Loucy (cell line): ENCODE results near the gene ARHGAP15.

Source experiments
- H2AFZ ChIP-seq: fragments of 200-600 bp; sonication (generic); 2 replicates; pipeline ENCODE4 v1.6.0; 2016; ENCODE audit warnings: antibody characterized with exemption, mild to moderate bottlenecking, low read length, moderate library complexity
- H3F3A ChIP-seq: fragments of 200-600 bp; 2 replicates; pipeline ENCODE4 v1.6.0; 2016; ENCODE audit warnings: antibody characterized with exemption, low read depth, mild to moderate bottlenecking
- H3K27me3 ChIP-seq: fragments of 200-600 bp; sonication (generic); 2 replicates; pipeline ENCODE4 v1.6.1; 2014; ENCODE audit warnings: low read length, mild to moderate bottlenecking; ENCODE audit not compliant: insufficient read depth, poor library complexity, severe bottlenecking
- H3K36me3 ChIP-seq: fragments of 200-600 bp; sonication (generic); 2 replicates; pipeline ENCODE4 v1.6.1; 2016; ENCODE audit warnings: low read length; ENCODE audit not compliant: insufficient read depth
- H3K4me1 ChIP-seq: fragments of 200-600 bp; sonication (generic); 2 replicates; pipeline ENCODE4 v1.5.1; 2014; ENCODE audit warnings: low read length, mild to moderate bottlenecking; ENCODE audit not compliant: insufficient read depth, poor library complexity, severe bottlenecking
- H3K4me2 ChIP-seq: fragments of 200-600 bp; sonication (generic); 2 replicates; pipeline ENCODE4 v1.6.0; 2014; ENCODE audit warnings: antibody characterized with exemption, low read length, low read depth, mild to moderate bottlenecking; ENCODE audit not compliant: poor library complexity, severe bottlenecking
- H3K4me3 ChIP-seq: fragments of 200-600 bp; sonication (generic); 2 replicates; pipeline ENCODE4 v1.5.1; 2014; ENCODE audit warnings: low read length, mild to moderate bottlenecking, mixed read lengths; ENCODE audit not compliant: poor library complexity, severe bottlenecking
- H3K79me2 ChIP-seq: fragments of 200-600 bp; sonication (generic); 2 replicates; pipeline ENCODE4 v1.6.1; 2014; ENCODE audit warnings: low read length; ENCODE audit not compliant: insufficient read depth
- H3K9ac ChIP-seq: fragments of 200-600 bp; sonication (generic); 2 replicates; pipeline ENCODE4 v1.6.0; 2014; ENCODE audit warnings: mild to moderate bottlenecking, low read depth, low read length, moderate library complexity; ENCODE audit not compliant: poor library complexity, severe bottlenecking
- H3K9me2 ChIP-seq: fragments of 200-600 bp; sonication (generic); replicated peaks from 2 replicates; pipeline ENCODE4 v1.6.1; 2016; ENCODE audit warnings: low read depth, low read length, mixed read lengths
- H3K9me3 ChIP-seq: fragments of 200-600 bp; sonication (generic); 2 replicates; pipeline ENCODE4 v1.6.1; 2014; ENCODE audit warnings: mild to moderate bottlenecking, antibody characterized with exemption, low read length, low read depth; ENCODE audit not compliant: insufficient read depth
- H4K20me1 ChIP-seq: fragments of 200-600 bp; sonication (generic); 2 replicates; pipeline ENCODE4 v1.6.0; 2014; ENCODE audit warnings: antibody characterized with exemption, low read length, mild to moderate bottlenecking; ENCODE audit not compliant: insufficient read depth, poor library complexity, severe bottlenecking
- EZH2phosphoT487 ChIP-seq: fragments of 200-600 bp; IDR thresholded peaks from 2 replicates; pipeline ENCODE4 v1.6.1; 2018; ENCODE audit warnings: antibody characterized with exemption, mild to moderate bottlenecking, moderate library complexity, borderline replicate concordance
- TF ChIP-seq, protein P1 (sequence below): fragments of 200-600 bp; sonication (generic); conservative IDR thresholded peaks from 2 replicates; pipeline ENCODE4 v1.5.1; 2014; ENCODE audit warnings: mild to moderate bottlenecking, antibody characterized with exemption, low read length

The ARHGAP15 gene

DNA sequence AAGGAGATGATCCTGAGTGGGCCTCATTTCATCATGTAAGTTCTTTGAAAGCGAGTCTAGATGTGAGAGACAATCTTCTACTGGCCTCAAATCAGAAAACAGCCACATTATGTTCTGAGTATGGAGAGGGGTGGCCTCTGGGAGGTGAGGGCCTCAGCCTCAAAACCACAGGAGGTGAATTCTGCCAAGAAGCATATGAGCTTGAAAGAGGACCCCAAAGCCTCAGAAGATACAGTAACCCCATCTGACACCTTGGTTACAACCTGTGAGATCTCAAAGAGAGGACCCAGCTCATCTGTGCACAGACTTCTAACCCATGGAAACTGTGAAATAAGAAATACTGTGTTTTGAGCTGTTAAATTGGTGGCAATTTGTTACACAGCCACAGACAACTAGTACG, 200.1 kb downstream of the ARHGAP15 start:
- TF ChIP-seq, protein P1, sequence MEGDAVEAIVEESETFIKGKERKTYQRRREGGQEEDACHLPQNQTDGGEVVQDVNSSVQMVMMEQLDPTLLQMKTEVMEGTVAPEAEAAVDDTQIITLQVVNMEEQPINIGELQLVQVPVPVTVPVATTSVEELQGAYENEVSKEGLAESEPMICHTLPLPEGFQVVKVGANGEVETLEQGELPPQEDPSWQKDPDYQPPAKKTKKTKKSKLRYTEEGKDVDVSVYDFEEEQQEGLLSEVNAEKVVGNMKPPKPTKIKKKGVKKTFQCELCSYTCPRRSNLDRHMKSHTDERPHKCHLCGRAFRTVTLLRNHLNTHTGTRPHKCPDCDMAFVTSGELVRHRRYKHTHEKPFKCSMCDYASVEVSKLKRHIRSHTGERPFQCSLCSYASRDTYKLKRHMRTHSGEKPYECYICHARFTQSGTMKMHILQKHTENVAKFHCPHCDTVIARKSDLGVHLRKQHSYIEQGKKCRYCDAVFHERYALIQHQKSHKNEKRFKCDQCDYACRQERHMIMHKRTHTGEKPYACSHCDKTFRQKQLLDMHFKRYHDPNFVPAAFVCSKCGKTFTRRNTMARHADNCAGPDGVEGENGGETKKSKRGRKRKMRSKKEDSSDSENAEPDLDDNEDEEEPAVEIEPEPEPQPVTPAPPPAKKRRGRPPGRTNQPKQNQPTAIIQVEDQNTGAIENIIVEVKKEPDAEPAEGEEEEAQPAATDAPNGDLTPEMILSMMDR: no peak
- TF ChIP-seq EZH2phosphoT487: no peak
- Histone ChIP-seq H3K79me2 (peaks cover 11% of the 10 kb centered on the region), H4K20me1 (peaks cover 26% of the 10 kb centered on the region), H3F3A (no peaks in the 10 kb centered on the region), H3K4me1 (peaks cover 23% of the 10 kb centered on the region), H3K9ac (no peak overlapping the region), H3K4me3 (no peak overlapping the region), H3K9me3 (no peaks in the 10 kb centered on the region), H3K27me3 (no peaks in the 10 kb centered on the region), H3K4me2 (no peak overlapping the region), H3K36me3 (peaks cover 6% of the 10 kb centered on the region; the same call in 1 of the 2 replicates), H3K9me2 (no peaks in the 10 kb centered on the region), H2AFZ (no peak overlapping the region)

DNA sequence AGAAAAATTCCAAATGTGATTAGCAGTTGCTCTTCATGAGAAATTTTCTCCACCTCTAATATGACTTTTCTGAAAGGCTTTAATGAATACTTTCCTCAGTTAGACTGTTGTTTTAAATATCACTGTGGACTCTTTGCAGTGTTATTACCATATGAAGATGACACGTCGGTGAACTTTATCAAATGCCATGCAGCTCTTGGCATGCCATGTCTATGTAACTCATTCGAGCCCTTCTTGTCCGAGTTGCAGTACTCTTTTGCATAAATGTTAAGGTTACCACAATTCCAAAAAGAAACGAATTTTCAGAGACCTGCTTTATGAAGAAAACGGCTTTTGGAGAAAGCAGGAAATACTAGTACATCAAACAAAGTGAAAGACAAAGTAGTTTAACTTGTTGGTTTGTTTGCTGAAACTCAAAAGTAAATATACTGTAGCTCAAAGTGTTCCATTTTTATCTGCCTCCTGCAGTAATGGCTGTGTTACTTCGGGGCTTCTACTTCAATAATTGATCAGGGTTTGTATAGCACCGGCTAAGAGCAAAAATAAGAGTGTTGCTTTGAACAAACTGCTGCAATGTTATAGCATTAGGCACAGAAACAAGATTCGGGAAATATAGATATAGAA, 204.1 kb downstream of the ARHGAP15 start:
- H3K36me3 ChIP-seq: peaks cover 12% of the 10 kb centered on the region; the same call in 1 of the 2 replicates
- H3K4me1 ChIP-seq: peaks cover 12% of the 10 kb centered on the region
- no peak overlapping the region for H2AFZ ChIP-seq
- H3K27me3 ChIP-seq: no peaks in the 10 kb centered on the region
- H3K9me3 ChIP-seq: no peaks in the 10 kb centered on the region
- H3F3A ChIP-seq: no peaks in the 10 kb centered on the region
- H4K20me1 ChIP-seq: peaks cover 25% of the 10 kb centered on the region
- no peak overlapping the region for H3K4me3 ChIP-seq
- H3K79me2 ChIP-seq: peaks cover 11% of the 10 kb centered on the region
- TF ChIP-seq, protein P1: no peak
- TF ChIP-seq EZH2phosphoT487: no peak
- no peak overlapping the region for H3K4me2 ChIP-seq
- no peaks in the 10 kb centered on the region for H3K9me2 ChIP-seq
- no peak overlapping the region for H3K9ac ChIP-seq

DNA sequence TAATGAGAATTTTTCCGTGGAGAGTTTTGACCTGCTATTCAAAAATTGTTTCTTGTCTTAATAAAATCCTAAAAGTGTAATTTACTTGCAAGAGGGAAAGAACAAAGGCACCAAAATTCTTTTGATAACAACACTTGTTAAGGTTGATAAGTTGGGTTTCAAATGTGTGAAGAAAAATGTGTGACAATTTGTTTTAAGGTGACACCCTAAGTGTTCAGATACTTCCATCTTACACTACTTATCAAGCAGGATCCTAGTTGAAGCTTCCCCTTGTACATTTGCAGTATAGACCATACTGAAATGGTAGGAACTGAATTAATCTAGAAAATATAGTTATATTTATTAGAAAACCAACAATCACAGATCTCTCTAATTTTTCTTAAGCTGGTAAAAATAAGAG, 204.6 kb downstream of the ARHGAP15 start:
- TF ChIP-seq, protein P1: no peak
- TF ChIP-seq EZH2phosphoT487: no peak
- peaks cover 12% of the 10 kb centered on the region for H3K79me2 ChIP-seq
- no peaks in the 10 kb centered on the region for H3K9me2 ChIP-seq
- peaks cover 7% of the 10 kb centered on the region for H3K4me1 ChIP-seq
- H3K36me3 ChIP-seq: peaks cover 12% of the 10 kb centered on the region; the same call in 1 of the 2 replicates
- H3K4me2 ChIP-seq: no peak overlapping the region
- H3K4me3 ChIP-seq: no peak overlapping the region
- H4K20me1 ChIP-seq: peaks cover 21% of the 10 kb centered on the region
- H2AFZ ChIP-seq: no peak overlapping the region
- no peaks in the 10 kb centered on the region for H3F3A ChIP-seq
- H3K27me3 ChIP-seq: no peaks in the 10 kb centered on the region
- H3K9ac ChIP-seq: no peak overlapping the region
- H3K9me3 ChIP-seq: no peaks in the 10 kb centered on the region
